ENCODE measurements around the gene FADS2.

- TF ChIP-seq TAF1 (IDR thresholded peaks at IDR 0.05; ENCODE audit: borderline replicate concordance, low read depth, low read length) (no peak), POLR2AphosphoS5 (IDR thresholded peaks at IDR 0.05; ENCODE audit: low read depth, low read length) (no peak)
These were observed 84.4 kb downstream of the FADS2 start for GRCh38 chr11:61912530-61912898.

Measured in GM12892 (cell line).